CD4-positive, CD25-positive, alpha-beta regulatory T cell (primary cell): ENCODE measurements around the gene CCT2. TPM values are rescaled to one million over a fixed set of nuclear protein-coding genes. Genes with fewer than 3 reads are reported as not detected.
"Not testable (repeated sequence)": the region's sequence is repeated elsewhere in the genome, so short reads cannot be mapped to it uniquely, and the experiment has no call there.

Experiments used
- ATAC-seq, 2 donors: fragments of 150-1000 bp; cut with Tn5 transposase; one replicate each; pipeline ENCODE4 v1.10.0; 2021; ENCODE audit warnings: low read depth in 2 of 2, moderate number of reproducible peaks in 2 of 2, moderate library complexity in 1 of 2
- DNase-seq, 3 donors: peaks; one replicate each; pipeline versions ENCODE4 v3.0.0 to v3.0.0-alpha.2; 2012 to 2022; ENCODE audit warnings: mixed read lengths in 1 of 3
- H3K27ac ChIP-seq: one replicate; pipeline ENCODE4 v1.7.0; 2013; ENCODE audit warnings: mild to moderate bottlenecking, low read length; ENCODE audit not compliant: insufficient read depth, poor library complexity, severe bottlenecking
- H3K27me3 ChIP-seq: one replicate; pipeline ENCODE4 v1.7.0; 2013; ENCODE audit warnings: low read length; ENCODE audit not compliant: control insufficient read depth, insufficient read depth
- H3K36me3 ChIP-seq: one replicate; pipeline ENCODE4 v1.7.0; 2013; ENCODE audit warnings: mild to moderate bottlenecking, low read length, moderate library complexity; ENCODE audit not compliant: control insufficient read depth, insufficient read depth
- H3K4me1 ChIP-seq: 2 replicates; pipeline ENCODE4 v1.7.0; 2013; ENCODE audit warnings: mild to moderate bottlenecking, low read length; ENCODE audit not compliant: insufficient read depth, control insufficient read depth, poor library complexity, severe bottlenecking
- H3K4me3 ChIP-seq: one replicate; pipeline ENCODE4 v1.7.0; 2013; ENCODE audit warnings: low read depth, mild to moderate bottlenecking, low read length, moderate library complexity
- H3K9me3 ChIP-seq, 2 experiments: 1 replicate in 1 of 2; 2 replicates in 1 of 2; pipeline ENCODE4 v1.7.0; 2013; ENCODE audit warnings: low read length in 2 of 2, mild to moderate bottlenecking in 1 of 2, moderate library complexity in 1 of 2; ENCODE audit not compliant: control insufficient read depth in 2 of 2
- H3K27ac Mint-ChIP-seq, 3 donors: one replicate each; pipeline ENCODE4 v1.8.0; 2020 to 2022; ENCODE audit warnings: mild to moderate bottlenecking in 3 of 3, mixed read lengths in 3 of 3, moderate library complexity in 2 of 3
- H3K27me3 Mint-ChIP-seq: one replicate; pipeline ENCODE4 v1.8.0; 2022; ENCODE audit warnings: mild to moderate bottlenecking, mixed read lengths
- H3K36me3 Mint-ChIP-seq: one replicate; pipeline ENCODE4 v1.8.0; 2020; ENCODE audit warnings: mixed read lengths
- H3K4me1 Mint-ChIP-seq, 4 donors: one replicate each; pipeline ENCODE4 v1.8.0; 2020 to 2022; ENCODE audit warnings: mixed read lengths in 4 of 4, mild to moderate bottlenecking in 1 of 4
- H3K4me3 Mint-ChIP-seq, 4 donors: one replicate each; pipeline ENCODE4 v1.8.0; 2020 to 2022; ENCODE audit warnings: mild to moderate bottlenecking in 4 of 4, mixed read lengths in 4 of 4, moderate library complexity in 3 of 4
- H3K9me3 Mint-ChIP-seq, 7 donors: one replicate each; pipeline ENCODE4 v1.8.0; 2020 to 2022; ENCODE audit warnings: mixed read lengths in 7 of 7, mild to moderate bottlenecking in 3 of 7, moderate library complexity in 2 of 7
- polyA plus RNA-seq, 4 donors: library from polyadenylated mRNA; unstranded; fragments of 300-500 nt; fragmentation: Illumina TruSeq; gene quantifications; one replicate each; pipeline ENCODE4 v1.2.3, GENCODE V29; 2021
- total RNA-seq: library from RNA; stranded (reverse); gene quantifications from one replicate; pipeline ENCODE4 v1.2.3, GENCODE V29; 2022

CCT2 gene
- total and polyA plus RNA-seq, 5 donors from 2014 or later = 149 to 166 (median 163) TPM

GRCh38 chr12:69589082-69589481 lies 3.8 kb downstream of the CCT2 start:
- H3K4me1 ChIP-seq = peaks cover 15% of the 10 kb centered on the region
- peaks cover 72% of the 10 kb centered on the region for H3K36me3 ChIP-seq

GRCh38 chr12:69595689-69596088 lies 10.4 kb downstream of the CCT2 start:
- ATAC-seq (no peak), DNase-seq (no peak)
- no peak overlapping the region for H3K4me3 ChIP-seq
- H3K9me3 Mint-ChIP-seq = no peaks in the 10 kb centered on the region
- no peaks in the 10 kb centered on the region for H3K9me3 ChIP-seq
- no peak overlapping the region for H3K4me3 Mint-ChIP-seq
- no peak overlapping the region for H3K27ac ChIP-seq
- H3K4me1 ChIP-seq = no peaks in the 10 kb centered on the region
- no peaks in the 10 kb centered on the region for H3K27me3 Mint-ChIP-seq
- peak overlapping the region in 2 of 3 donors; percentile 20 for H3K27ac Mint-ChIP-seq
- H3K36me3 ChIP-seq = peaks cover 96% of the 10 kb centered on the region
- no peaks in the 10 kb centered on the region for H3K27me3 ChIP-seq
- H3K36me3 Mint-ChIP-seq = peaks cover 65% of the 10 kb centered on the region
- H3K4me1 Mint-ChIP-seq = peaks cover 10 to 26% (median 15%) of the 10 kb centered on the region in 4 donors

More at GRCh38 chr12:69589082-69589481, 3.8 kb downstream of the CCT2 start:
- no peak overlapping the region for H3K27ac ChIP-seq
- Mint-ChIP-seq H3K4me3 (peak overlapping the region in 1 of 4 donors; percentile 15), H3K27me3 (no peaks in the 10 kb centered on the region), H3K4me1 (peaks cover 12 to 32% (median 22%) of the 10 kb centered on the region in 4 donors), H3K27ac (peak overlapping the region; percentile 12 to 61 (median 42)), H3K36me3 (peaks cover 43% of the 10 kb centered on the region), H3K9me3 (no peaks in the 10 kb centered on the region)
- H3K9me3 ChIP-seq = no peaks in the 10 kb centered on the region
- no peak for DNase-seq
- no peak for ATAC-seq
- H3K27me3 ChIP-seq = no peaks in the 10 kb centered on the region
- no peak overlapping the region for H3K4me3 ChIP-seq

- ATAC-seq = no peak
- no peaks in the 10 kb centered on the region for H3K27me3 ChIP-seq
- H3K9me3 ChIP-seq = no peaks in the 10 kb centered on the region
- no peak overlapping the region for H3K27ac Mint-ChIP-seq
- peaks cover 10 to 16% (median 12%) of the 10 kb centered on the region in 4 donors for H3K4me1 Mint-ChIP-seq
- H3K4me1 ChIP-seq = no peaks in the 10 kb centered on the region
- DNase-seq = no peak
- peaks cover 69% of the 10 kb centered on the region for H3K36me3 Mint-ChIP-seq
- peaks cover 92% of the 10 kb centered on the region for H3K36me3 ChIP-seq
- no peak overlapping the region for H3K4me3 ChIP-seq
- no peak overlapping the region for H3K27ac ChIP-seq
- H3K9me3 Mint-ChIP-seq = no peaks in the 10 kb centered on the region
- H3K4me3 Mint-ChIP-seq = no peak overlapping the region
- H3K27me3 Mint-ChIP-seq = no peaks in the 10 kb centered on the region
Measured at GRCh38 chr12:69598174-69598753, 13.0 kb downstream of the CCT2 start.

- Mint-ChIP-seq H3K36me3 (peaks cover 57% of the 10 kb centered on the region), H3K27ac (peak overlapping the region in 1 of 3 donors; percentile 48), H3K4me1 (peaks cover 6 to 10% (median 7%) of the 10 kb centered on the region in 4 donors), H3K27me3 (no peaks in the 10 kb centered on the region), H3K4me3 (no peak overlapping the region), H3K9me3 (no peaks in the 10 kb centered on the region)
- Histone ChIP-seq H3K27me3 (no peaks in the 10 kb centered on the region), H3K4me1 (no peaks in the 10 kb centered on the region), H3K9me3 (no peaks in the 10 kb centered on the region), H3K4me3 (no peak overlapping the region), H3K27ac (no peak overlapping the region), H3K36me3 (peaks cover 69% of the 10 kb centered on the region)
- no peak for ATAC-seq
- no peak for DNase-seq
Measured at GRCh38 chr12:69600804-69601203, 15.5 kb downstream of the CCT2 start.

GRCh38 chr12:69601962-69602685 lies 16.9 kb downstream of the CCT2 start:
- Histone ChIP-seq H3K4me1 (no peaks in the 10 kb centered on the region), H3K27ac (no peak overlapping the region), H3K36me3 (peaks cover 56% of the 10 kb centered on the region), H3K4me3 (no peak overlapping the region), H3K9me3 (no peaks in the 10 kb centered on the region), H3K27me3 (no peaks in the 10 kb centered on the region)
- no peak for ATAC-seq
- no peaks in the 10 kb centered on the region for H3K9me3 Mint-ChIP-seq
- H3K36me3 Mint-ChIP-seq = peaks cover 48% of the 10 kb centered on the region
- H3K4me3 Mint-ChIP-seq = no peak overlapping the region
- no peak overlapping the region for H3K27ac Mint-ChIP-seq
- H3K27me3 Mint-ChIP-seq = no peaks in the 10 kb centered on the region
- peaks cover 0 to 9% (median 2%) of the 10 kb centered on the region in 4 donors for H3K4me1 Mint-ChIP-seq
- DNase-seq = no peak

GRCh38 chr12:69602954-69603353 lies 17.7 kb downstream of the CCT2 start:
- Mint-ChIP-seq H3K36me3 (peaks cover 41% of the 10 kb centered on the region), H3K27me3 (no peaks in the 10 kb centered on the region), H3K4me1 (peaks cover 0 to 3% (median 0%) of the 10 kb centered on the region in 4 donors), H3K9me3 (no peaks in the 10 kb centered on the region), H3K27ac (no peak overlapping the region), H3K4me3 (no peak overlapping the region)
- H3K27me3 ChIP-seq = no peaks in the 10 kb centered on the region
- H3K4me3 ChIP-seq = no peak overlapping the region
- H3K27ac ChIP-seq = no peak overlapping the region
- DNase-seq (peak in 1 of 3 donors; percentile 16), ATAC-seq (no peak)
- H3K4me1 ChIP-seq = no peaks in the 10 kb centered on the region
- H3K36me3 ChIP-seq = peaks cover 48% of the 10 kb centered on the region
- no peaks in the 10 kb centered on the region for H3K9me3 ChIP-seq

DNA sequence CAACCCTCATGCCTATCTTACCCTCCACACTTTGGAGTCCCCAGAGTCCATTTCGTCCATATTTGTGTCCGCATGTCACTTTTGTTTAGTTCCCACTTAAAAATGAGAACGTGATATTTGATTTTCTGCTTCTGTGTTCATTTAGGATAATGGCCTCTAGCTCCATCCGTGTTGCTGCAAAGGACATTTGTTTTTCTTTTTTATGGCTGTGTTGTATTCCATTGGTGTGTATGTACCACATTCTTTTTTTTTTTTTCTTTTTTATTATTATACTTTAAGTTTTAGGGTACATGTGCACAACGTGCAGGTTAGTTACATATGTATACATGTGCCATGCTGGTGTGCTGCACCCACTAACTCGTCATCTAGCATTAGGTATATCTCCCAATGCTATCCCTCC lies 18.3 kb downstream of the CCT2 start:
- H3K36me3 ChIP-seq = peaks cover 42% of the 10 kb centered on the region
- peaks cover 37% of the 10 kb centered on the region for H3K36me3 Mint-ChIP-seq
- not testable (repeated sequence) for H3K27me3 Mint-ChIP-seq

GRCh38 chr12:69604275-69604674 lies 19.0 kb downstream of the CCT2 start:
- H3K4me3 Mint-ChIP-seq, H3K4me3 ChIP-seq, H3K4me1 Mint-ChIP-seq, H3K27me3 ChIP-seq, H3K27ac Mint-ChIP-seq, H3K9me3 Mint-ChIP-seq, DNase-seq, H3K9me3 ChIP-seq, ATAC-seq, H3K27me3 Mint-ChIP-seq, H3K27ac ChIP-seq, H3K4me1 ChIP-seq: not testable (repeated sequence)
- peaks cover 35% of the 10 kb centered on the region for H3K36me3 ChIP-seq
- peaks cover 32% of the 10 kb centered on the region for H3K36me3 Mint-ChIP-seq

More for the DNA sequence above, 18.3 kb downstream of the CCT2 start:
- not testable (repeated sequence) for H3K4me1 ChIP-seq, H3K27ac ChIP-seq, DNase-seq, H3K4me3 ChIP-seq, H3K27ac Mint-ChIP-seq, H3K9me3 ChIP-seq, H3K9me3 Mint-ChIP-seq, ATAC-seq, H3K4me1 Mint-ChIP-seq, H3K4me3 Mint-ChIP-seq, H3K27me3 ChIP-seq
